HCT116 (cell line): Measurements from ENCODE around the gene MPC1. TPM values are rescaled to one million over a fixed set of nuclear protein-coding genes. Genes with fewer than 3 reads are reported as not detected.

Experiments used
- ATAC-seq: fragments of 200-7000 bp; cut with Tn5 transposase; 2 replicates; pipeline ENCODE4 v1.9.1; 2020; ENCODE audit warnings: mild to moderate bottlenecking, moderate library complexity
- BruUV-seq: library from RNA; stranded (reverse); fragments of 400-500 nt; replicated peaks from 2 replicates; lab custom pipeline; 2021; lab: Mats Ljungman, UMichigan
- CTCF ChIA-PET: fragments of 300-600 bp; sonication (Branson Sonifier 250); formaldehyde crosslinking; loops from one replicate; lab custom pipeline; 2021; ENCODE audit warnings: antibody characterized with exemption; lab: Charles Lee
- POLR2A ChIA-PET: fragments of 300-600, 350-600 bp; sonication (Branson Sonifier 250); formaldehyde crosslinking; loops from one replicate; lab custom pipeline; 2021; ENCODE audit warnings: antibody characterized with exemption; lab: Charles Lee
- RAD21 ChIA-PET, 2 experiments: fragments of 300-600 bp; sonication (Branson Sonifier 250); formaldehyde crosslinking; loops; one replicate each; lab custom pipeline; 2023; ENCODE audit warnings: low total read pairs in 2 of 2; ENCODE audit not compliant: uncharacterized antibody in 2 of 2, unreplicated experiment in 2 of 2, low non-redundant PET in 1 of 2; lab: Charles Lee
- DNase-seq: peaks from one replicate; pipeline ENCODE4 v3.0.0-alpha.2; 2010; ENCODE audit warnings: low read depth, low spot score
- H2AFZ ChIP-seq: fragments of 200-600 bp; shearing (Covaris generic), sonication (generic); 2 replicates; pipeline ENCODE4 v1.6.1; 2017; ENCODE audit warnings: low read depth, mixed run types, mixed read lengths, antibody characterized with exemption, low read length; ENCODE audit not compliant: poor library complexity, severe bottlenecking
- H3K27ac ChIP-seq: 2 replicates; pipeline ENCODE4 v1.5.1; 2012; ENCODE audit warnings: low read depth, low read length
- H3K27me3 ChIP-seq: fragments of 200-600 bp; sonication (generic); 2 replicates; pipeline ENCODE4 v1.6.1; 2016; ENCODE audit warnings: mixed run types, low read length, mixed read lengths; ENCODE audit not compliant: insufficient read depth
- H3K36me3 ChIP-seq, 2 experiments: fragments of 200-500 bp in 1 of 2; fragments of 200-600 bp in 1 of 2; sonication (Bioruptor generic) in 1 of 2; sonication (generic) in 1 of 2; 2 replicates each; pipeline versions ENCODE4 v1.5.1 to v1.6.1; 2014 to 2016; ENCODE audit warnings: low read length in 2 of 2, inconsistent platforms in 1 of 2, mixed read lengths in 1 of 2, mixed run types in 1 of 2; ENCODE audit not compliant: insufficient read depth in 2 of 2, control insufficient read depth in 1 of 2
- H3K4me1 ChIP-seq, 2 experiments: fragments of 200-600 bp in 1 of 2; sonication (generic) in 1 of 2; 2 replicates each; pipeline versions ENCODE4 v1.5.1 to v1.6.1; 2012 to 2017; ENCODE audit warnings: low read length in 2 of 2, inconsistent platforms in 1 of 2, mild to moderate bottlenecking in 1 of 2, mixed read lengths in 1 of 2, mixed run types in 1 of 2, moderate library complexity in 1 of 2; ENCODE audit not compliant: insufficient read depth in 2 of 2, control insufficient read depth in 1 of 2
- H3K4me2 ChIP-seq: fragments of 200-600 bp; sonication (generic); 2 replicates; pipeline ENCODE4 v1.6.1; 2017; ENCODE audit warnings: mixed run types, low read length, mixed read lengths
- H3K4me3 ChIP-seq, 2 experiments: fragments of 200-600 bp in 1 of 2; sonication (generic) in 1 of 2; replicated peaks in 1 of 2; 2 replicates each; pipeline ENCODE4 v1.5.1; 2011 to 2016; ENCODE audit warnings: low read length in 2 of 2, control low read depth in 1 of 2, low read depth in 1 of 2, mild to moderate bottlenecking in 1 of 2, mixed read lengths in 1 of 2, mixed run types in 1 of 2
- H3K79me2 ChIP-seq: fragments of 200-600 bp; sonication (generic); 2 replicates; pipeline ENCODE4 v1.6.1; 2017; ENCODE audit warnings: mild to moderate bottlenecking, mixed run types, low read length, moderate library complexity, mixed read lengths; ENCODE audit not compliant: insufficient read depth
- H3K9ac ChIP-seq: fragments of 200-600 bp; sonication (generic); 2 replicates; pipeline ENCODE4 v1.6.1; 2016; ENCODE audit warnings: low read length, mixed read lengths
- H3K9me2 ChIP-seq: fragments of 200-600 bp; sonication (generic), shearing (Covaris generic); 2 replicates; pipeline ENCODE4 v1.6.1; 2017; ENCODE audit warnings: mixed run types, mild to moderate bottlenecking, moderate library complexity; ENCODE audit not compliant: insufficient read depth
- H3K9me3 ChIP-seq, 2 experiments: fragments of 200-500 bp in 1 of 2; fragments of 200-600 bp in 1 of 2; sonication (Bioruptor generic) in 1 of 2; sonication (generic) in 1 of 2; 2 replicates each; pipeline ENCODE4 v1.6.1; 2014 to 2017; ENCODE audit warnings: low read length in 2 of 2, mixed read lengths in 2 of 2, inconsistent platforms in 1 of 2, low read depth in 1 of 2, mild to moderate bottlenecking in 1 of 2, mixed run types in 1 of 2, moderate library complexity in 1 of 2; ENCODE audit not compliant: control insufficient read depth in 1 of 2, insufficient read depth in 1 of 2
- H4K20me1 ChIP-seq: fragments of 200-600 bp; sonication (generic), shearing (Covaris generic); 2 replicates; pipeline ENCODE4 v1.6.1; 2017; ENCODE audit warnings: mixed run types, mild to moderate bottlenecking, moderate library complexity; ENCODE audit not compliant: insufficient read depth
- EZH2phosphoT487 ChIP-seq: fragments of 200-600 bp; IDR thresholded peaks from 2 replicates; pipeline ENCODE4 v1.6.1; 2018; ENCODE audit warnings: antibody characterized with exemption, borderline replicate concordance
- POLR2AphosphoS5 ChIP-seq: IDR thresholded peaks from 2 replicates; pipeline ENCODE4 v1.6.1; 2011; ENCODE audit warnings: mild to moderate bottlenecking, low read depth, low read length, moderate library complexity
- YY1 ChIP-seq: IDR thresholded peaks from 2 replicates; pipeline ENCODE4 v1.6.1; 2011; ENCODE audit warnings: low read length, low read depth, moderate library complexity, mild to moderate bottlenecking; ENCODE audit not compliant: insufficient replicate concordance; ENCODE audit errors: extremely low read depth
- ZFX ChIP-seq: fragments of 450-650 bp; IDR thresholded peaks from 2 replicates; pipeline ENCODE4 v1.6.1; 2017
- intact Hi-C: fragments of 100-400 bp; cut with micrococcal nuclease; formaldehyde crosslinking; loops from 2 replicates; pipeline ENCODE4 v1.10.0; 2022
- total RNA-seq: library from RNA; stranded (reverse); gene quantifications from one replicate; pipeline ENCODE4 v1.2.1, GENCODE V29; 2021; ENCODE audit not compliant: unreplicated experiment
- TF ChIP-seq, protein P1 (sequence below): IDR thresholded peaks from 2 replicates; pipeline ENCODE4 v1.6.1; 2012
- TF ChIP-seq, protein P2 (sequence below): IDR thresholded peaks from 2 replicates; pipeline ENCODE4 v1.6.1; 2012; ENCODE audit warnings: low read depth

Gene MPC1
- total RNA-seq, 1 experiment from 2014 or later: 15.9 TPM

DNA sequence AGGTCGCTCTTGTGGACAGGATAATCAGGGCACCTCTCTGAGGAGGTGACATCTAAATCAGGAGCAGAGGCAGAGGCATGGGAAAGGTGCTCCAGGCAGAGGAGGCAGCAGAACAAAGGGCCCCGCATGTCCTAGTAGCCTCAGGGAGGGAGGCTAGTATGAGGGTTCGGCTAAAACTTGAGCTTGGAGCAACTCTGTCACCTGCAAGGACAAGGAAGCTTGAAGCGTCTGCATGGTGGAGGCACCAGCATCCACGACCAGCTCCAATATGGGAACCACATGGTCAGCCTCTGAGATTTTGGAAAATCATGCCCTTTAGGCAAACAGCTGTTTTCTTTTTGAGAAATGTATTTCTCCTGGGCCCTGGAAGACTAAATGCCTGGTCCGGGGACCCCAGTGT is 13.0 kb upstream of the MPC1 start:
- no peaks in the 10 kb centered on the region for H3K9me3 ChIP-seq
- no peaks in the 10 kb centered on the region for H3K79me2 ChIP-seq
- H3K4me1 ChIP-seq: no peaks in the 10 kb centered on the region
- DNase-seq: no peak
- H3K9ac ChIP-seq: no peak overlapping the region
- no peaks in the 10 kb centered on the region for H4K20me1 ChIP-seq
- H2AFZ ChIP-seq: no peak overlapping the region
- intact Hi-C loops: no loop called here
- ChIA-PET POLR2A (no interaction called here), RAD21 (no interaction called here), CTCF (interaction anchor here (1.2 kb wide), 1 partner anchor 14 kb away, joined by 3 read pairs; no protein-coding TSS in a partner anchor)
- TF ChIP-seq ZFX (no peak), YY1 (no peak), POLR2AphosphoS5 (no peak), EZH2phosphoT487 (no peak)
- TF ChIP-seq, protein P1, sequence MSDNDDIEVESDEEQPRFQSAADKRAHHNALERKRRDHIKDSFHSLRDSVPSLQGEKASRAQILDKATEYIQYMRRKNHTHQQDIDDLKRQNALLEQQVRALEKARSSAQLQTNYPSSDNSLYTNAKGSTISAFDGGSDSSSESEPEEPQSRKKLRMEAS: no peak
- TF ChIP-seq, protein P2, sequence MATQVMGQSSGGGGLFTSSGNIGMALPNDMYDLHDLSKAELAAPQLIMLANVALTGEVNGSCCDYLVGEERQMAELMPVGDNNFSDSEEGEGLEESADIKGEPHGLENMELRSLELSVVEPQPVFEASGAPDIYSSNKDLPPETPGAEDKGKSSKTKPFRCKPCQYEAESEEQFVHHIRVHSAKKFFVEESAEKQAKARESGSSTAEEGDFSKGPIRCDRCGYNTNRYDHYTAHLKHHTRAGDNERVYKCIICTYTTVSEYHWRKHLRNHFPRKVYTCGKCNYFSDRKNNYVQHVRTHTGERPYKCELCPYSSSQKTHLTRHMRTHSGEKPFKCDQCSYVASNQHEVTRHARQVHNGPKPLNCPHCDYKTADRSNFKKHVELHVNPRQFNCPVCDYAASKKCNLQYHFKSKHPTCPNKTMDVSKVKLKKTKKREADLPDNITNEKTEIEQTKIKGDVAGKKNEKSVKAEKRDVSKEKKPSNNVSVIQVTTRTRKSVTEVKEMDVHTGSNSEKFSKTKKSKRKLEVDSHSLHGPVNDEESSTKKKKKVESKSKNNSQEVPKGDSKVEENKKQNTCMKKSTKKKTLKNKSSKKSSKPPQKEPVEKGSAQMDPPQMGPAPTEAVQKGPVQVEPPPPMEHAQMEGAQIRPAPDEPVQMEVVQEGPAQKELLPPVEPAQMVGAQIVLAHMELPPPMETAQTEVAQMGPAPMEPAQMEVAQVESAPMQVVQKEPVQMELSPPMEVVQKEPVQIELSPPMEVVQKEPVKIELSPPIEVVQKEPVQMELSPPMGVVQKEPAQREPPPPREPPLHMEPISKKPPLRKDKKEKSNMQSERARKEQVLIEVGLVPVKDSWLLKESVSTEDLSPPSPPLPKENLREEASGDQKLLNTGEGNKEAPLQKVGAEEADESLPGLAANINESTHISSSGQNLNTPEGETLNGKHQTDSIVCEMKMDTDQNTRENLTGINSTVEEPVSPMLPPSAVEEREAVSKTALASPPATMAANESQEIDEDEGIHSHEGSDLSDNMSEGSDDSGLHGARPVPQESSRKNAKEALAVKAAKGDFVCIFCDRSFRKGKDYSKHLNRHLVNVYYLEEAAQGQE: no peak
- no peaks in the 10 kb centered on the region for H3K9me2 ChIP-seq
- no peak for ATAC-seq
- H3K36me3 ChIP-seq: no peaks in the 10 kb centered on the region
- no peak overlapping the region for H3K27ac ChIP-seq
- BruUV-seq: no TSS peak
- no peaks in the 10 kb centered on the region for H3K27me3 ChIP-seq
- no peak overlapping the region for H3K4me3 ChIP-seq
- H3K4me2 ChIP-seq: no peak overlapping the region
